ENCODE measurements around the gene BRPF1. TPM values are rescaled to one million over a fixed set of nuclear protein-coding genes. Genes with fewer than 3 reads are reported as not detected.

Gene BRPF1
- total RNA-seq, 6 experiments from 2014 or later, result 3.5 to 5.4 (median 5.1) TPM

DNA sequence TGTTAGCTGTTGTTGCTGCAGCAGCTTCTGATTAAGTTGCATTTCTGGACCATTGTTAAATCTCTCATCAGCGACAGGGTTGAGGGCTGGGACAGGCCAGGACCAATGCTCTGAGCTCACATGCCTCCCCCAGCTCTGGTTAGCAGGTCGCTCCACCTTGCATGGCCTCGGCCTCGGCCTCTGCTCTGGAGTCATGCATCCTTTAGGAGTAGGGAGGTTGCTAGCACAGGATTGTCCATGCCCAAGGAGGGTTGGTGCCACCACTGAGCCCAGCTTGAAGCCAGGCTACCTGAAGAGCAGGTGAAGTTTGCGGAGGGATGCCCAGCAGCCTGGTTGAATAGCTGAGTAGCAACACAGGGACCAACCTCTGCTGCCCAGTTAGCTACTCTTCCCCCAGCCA, 39.1 kb upstream of the BRPF1 start:
- no peak for TF ChIP-seq POLR2A (IDR thresholded peaks at IDR 0.05)
- TF ChIP-seq CTCF (IDR thresholded peaks at IDR 0.05), result no peak
- ATAC-seq (no peak), DNase-seq (no peak)
- Histone ChIP-seq H3K4me3 (no peak overlapping the region), H3K36me3 (peaks cover 0 to 74% (median 19%) of the 10 kb centered on the region in 4 donors), H3K9me3 (no peaks in the 10 kb centered on the region), H3K27ac (no peak overlapping the region), H3K27me3 (no peaks in the 10 kb centered on the region), H3K4me1 (no peaks in the 10 kb centered on the region)
- WGBS (ENCODE audit: insufficient coverage, low coverage, low lambda C conversion rate, missing lambda C conversion rate), result no CpG with 5 or more reads among the region's 5 CpGs
- intact Hi-C loops (cut with DNase I), result no loop called here

GRCh38 chr3:9695345-9695744, 36.2 kb upstream of the BRPF1 start:
- intact Hi-C loops (cut with DNase I), result no loop called here
- DNase-seq, result no peak
- Histone ChIP-seq H3K36me3 (peaks cover 0 to 54% (median 4%) of the 10 kb centered on the region in 4 donors), H3K4me3 (no peak overlapping the region), H3K27ac (no peak overlapping the region), H3K27me3 (no peaks in the 10 kb centered on the region), H3K4me1 (no peaks in the 10 kb centered on the region), H3K9me3 (no peaks in the 10 kb centered on the region)
- WGBS (ENCODE audit: insufficient coverage, low coverage, low lambda C conversion rate, missing lambda C conversion rate), result 100% methylated on average over 1 of the region's 4 CpGs
- TF ChIP-seq CTCF (IDR thresholded peaks at IDR 0.05) (no peak), POLR2A (IDR thresholded peaks at IDR 0.05) (no peak)
- no peak for ATAC-seq

GRCh38 chr3:9695746-9696145, 35.8 kb upstream of the BRPF1 start:
- Histone ChIP-seq H3K27ac (no peak overlapping the region), H3K9me3 (no peaks in the 10 kb centered on the region), H3K36me3 (peaks cover 0 to 54% (median 4%) of the 10 kb centered on the region in 4 donors), H3K4me1 (no peaks in the 10 kb centered on the region), H3K4me3 (no peak overlapping the region), H3K27me3 (no peaks in the 10 kb centered on the region)
- DNase-seq, result no peak
- intact Hi-C loops (cut with DNase I), result no loop called here
- 100% methylated on average over 1 of the region's 7 CpGs for WGBS (ENCODE audit: insufficient coverage, low coverage, low lambda C conversion rate, missing lambda C conversion rate)
- no peak for ATAC-seq
- TF ChIP-seq CTCF (IDR thresholded peaks at IDR 0.05) (no peak), POLR2A (IDR thresholded peaks at IDR 0.05) (no peak)

GRCh38 chr3:9696480-9697220, 34.9 kb upstream of the BRPF1 start:
- DNase-seq, result no peak
- no peaks in the 10 kb centered on the region for H3K4me1 ChIP-seq
- H3K9me3 ChIP-seq, result no peaks in the 10 kb centered on the region
- H3K27ac ChIP-seq, result no peak overlapping the region
- ATAC-seq, result no peak
- no peaks in the 10 kb centered on the region for H3K27me3 ChIP-seq
- peaks cover 0 to 49% (median 2%) of the 10 kb centered on the region in 4 donors for H3K36me3 ChIP-seq
- 90% methylated on average over 2 of the region's 5 CpGs for WGBS (ENCODE audit: insufficient coverage, low coverage, low lambda C conversion rate, missing lambda C conversion rate)
- no peak overlapping the region for H3K4me3 ChIP-seq
- TF ChIP-seq CTCF (IDR thresholded peaks at IDR 0.05) (no peak), POLR2A (IDR thresholded peaks at IDR 0.05) (no peak)
- intact Hi-C loops (cut with DNase I), result no loop called here

Measured in right lobe of liver (tissue), 6 donors.